Fibroblast of villous mesenchyme (primary cell): ENCODE results near the gene TRPM4. TPM values are rescaled to one million over a fixed set of nuclear protein-coding genes. Genes with fewer than 3 reads are reported as not detected.
"Not testable (repeated sequence)": the region's sequence is repeated elsewhere in the genome, so short reads cannot be mapped to it uniquely, and the experiment has no call there.

ENCODE experiments used
- DNase-seq: peaks from one replicate; pipeline ENCODE4 v3.0.0-alpha.2; 2010; ENCODE audit warnings: low read depth
- H3K4me3 ChIP-seq: 2 replicates; pipeline ENCODE4 v1.5.1; 2011; ENCODE audit warnings: low read depth, mild to moderate bottlenecking, low read length
- total RNA-seq: library from RNA; depleted of rRNA; stranded (reverse); fragments of >200 nt; gene quantifications from 2 replicates; pipeline ENCODE4 v1.2.3, GENCODE V29; 2012
- TF ChIP-seq, protein P1 (sequence below): IDR thresholded peaks from 2 replicates; pipeline ENCODE4 v1.5.1; 2012; ENCODE audit warnings: low read depth, mild to moderate bottlenecking, low read length; ENCODE audit not compliant: insufficient read depth

The TRPM4 gene
- total RNA-seq, 1 donor, result 17.3 TPM

DNA sequence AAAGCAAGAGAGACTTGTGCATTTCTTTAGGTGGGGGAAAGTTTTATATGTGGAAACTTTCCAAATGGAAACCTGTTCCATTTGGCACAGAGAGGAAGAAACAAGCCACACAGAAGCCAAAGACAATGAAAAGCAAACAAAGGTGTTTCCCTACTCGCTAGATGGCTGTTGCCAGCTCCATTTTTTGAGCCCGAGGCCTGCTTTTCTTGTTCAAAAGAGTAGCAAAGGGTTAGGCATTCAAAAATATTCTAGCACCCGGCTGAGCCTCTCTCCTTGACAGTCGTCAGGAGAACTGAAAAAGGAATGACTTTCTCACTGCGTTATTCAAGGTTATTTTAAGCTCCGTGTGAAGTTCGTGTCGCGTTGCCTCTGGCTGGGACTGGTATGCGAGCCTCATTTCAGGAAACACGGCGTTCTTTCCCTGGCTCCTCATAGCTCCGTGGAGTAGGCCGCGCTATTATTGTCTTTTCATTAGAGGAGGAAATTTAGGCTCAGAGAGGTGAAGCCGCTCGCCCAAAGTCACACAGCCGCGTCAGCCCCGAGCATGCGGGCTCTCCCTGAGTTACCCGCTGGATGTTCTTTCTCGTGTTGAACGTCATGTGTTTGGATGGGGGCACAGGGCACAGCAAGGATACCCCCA, 7.6 kb downstream of the TRPM4 start:
- TF ChIP-seq, protein P1, sequence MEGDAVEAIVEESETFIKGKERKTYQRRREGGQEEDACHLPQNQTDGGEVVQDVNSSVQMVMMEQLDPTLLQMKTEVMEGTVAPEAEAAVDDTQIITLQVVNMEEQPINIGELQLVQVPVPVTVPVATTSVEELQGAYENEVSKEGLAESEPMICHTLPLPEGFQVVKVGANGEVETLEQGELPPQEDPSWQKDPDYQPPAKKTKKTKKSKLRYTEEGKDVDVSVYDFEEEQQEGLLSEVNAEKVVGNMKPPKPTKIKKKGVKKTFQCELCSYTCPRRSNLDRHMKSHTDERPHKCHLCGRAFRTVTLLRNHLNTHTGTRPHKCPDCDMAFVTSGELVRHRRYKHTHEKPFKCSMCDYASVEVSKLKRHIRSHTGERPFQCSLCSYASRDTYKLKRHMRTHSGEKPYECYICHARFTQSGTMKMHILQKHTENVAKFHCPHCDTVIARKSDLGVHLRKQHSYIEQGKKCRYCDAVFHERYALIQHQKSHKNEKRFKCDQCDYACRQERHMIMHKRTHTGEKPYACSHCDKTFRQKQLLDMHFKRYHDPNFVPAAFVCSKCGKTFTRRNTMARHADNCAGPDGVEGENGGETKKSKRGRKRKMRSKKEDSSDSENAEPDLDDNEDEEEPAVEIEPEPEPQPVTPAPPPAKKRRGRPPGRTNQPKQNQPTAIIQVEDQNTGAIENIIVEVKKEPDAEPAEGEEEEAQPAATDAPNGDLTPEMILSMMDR, result no peak
- DNase-seq, result no peak
- H3K4me3 ChIP-seq, result no peak overlapping the region

- TF ChIP-seq, protein P1, result no peak
- DNase-seq, result no peak
- H3K4me3 ChIP-seq, result no peak overlapping the region
Measured at GRCh38 chr19:49165865-49166301, 8.3 kb downstream of the TRPM4 start.

DNA sequence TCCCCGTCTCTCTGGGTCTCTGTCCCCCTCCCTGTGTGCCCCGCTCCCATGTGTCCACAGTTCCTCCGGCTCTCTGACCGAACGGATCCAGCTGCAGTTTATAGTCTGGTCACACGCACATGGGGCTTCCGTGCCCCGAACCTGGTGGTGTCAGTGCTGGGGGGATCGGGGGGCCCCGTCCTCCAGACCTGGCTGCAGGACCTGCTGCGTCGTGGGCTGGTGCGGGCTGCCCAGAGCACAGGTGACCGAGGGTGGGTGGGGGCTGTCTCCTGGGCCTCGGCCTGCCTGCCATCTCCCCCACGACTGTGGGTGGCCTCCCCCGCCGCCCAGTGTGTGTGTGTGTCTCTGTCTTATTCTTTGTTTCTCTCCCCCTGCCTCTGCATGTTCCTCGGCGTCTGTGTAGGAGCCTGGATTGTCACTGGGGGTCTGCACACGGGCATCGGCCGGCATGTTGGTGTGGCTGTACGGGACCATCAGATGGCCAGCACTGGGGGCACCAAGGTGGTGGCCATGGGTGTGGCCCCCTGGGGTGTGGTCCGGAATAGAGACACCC, 10.3 kb downstream of the TRPM4 start:
- H3K4me3 ChIP-seq, result no peak overlapping the region
- TF ChIP-seq, protein P1, result no peak
- DNase-seq, result no peak

- no peak for DNase-seq
- H3K4me3 ChIP-seq, result no peak overlapping the region
- TF ChIP-seq, protein P1, result no peak
Measured at GRCh38 chr19:49168421-49168820, 10.8 kb downstream of the TRPM4 start.

GRCh38 chr19:49173198-49173597, 15.6 kb downstream of the TRPM4 start:
- TF ChIP-seq, protein P1, result no peak
- DNase-seq, result no peak
- H3K4me3 ChIP-seq, result no peak overlapping the region

DNA sequence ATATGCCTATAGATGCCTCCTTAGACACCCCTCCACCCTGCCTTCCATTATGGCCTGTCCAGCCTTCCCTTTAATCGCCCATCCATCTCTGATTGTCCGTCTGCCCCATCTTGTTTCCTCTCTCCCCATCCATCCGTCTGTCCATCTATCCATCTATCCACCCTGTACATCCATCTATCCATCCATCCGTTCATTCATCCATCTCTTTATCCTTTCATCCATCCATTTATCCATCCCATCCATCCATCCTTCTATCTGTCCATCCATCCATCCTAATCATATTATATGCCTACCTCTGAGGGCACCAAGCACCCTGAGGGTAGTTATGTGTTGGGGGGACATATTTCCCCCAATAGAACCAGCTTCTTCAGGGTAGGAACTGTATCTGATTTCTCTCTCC, 23.1 kb downstream of the TRPM4 start:
- TF ChIP-seq, protein P1, result no peak
- no peak for DNase-seq

DNA sequence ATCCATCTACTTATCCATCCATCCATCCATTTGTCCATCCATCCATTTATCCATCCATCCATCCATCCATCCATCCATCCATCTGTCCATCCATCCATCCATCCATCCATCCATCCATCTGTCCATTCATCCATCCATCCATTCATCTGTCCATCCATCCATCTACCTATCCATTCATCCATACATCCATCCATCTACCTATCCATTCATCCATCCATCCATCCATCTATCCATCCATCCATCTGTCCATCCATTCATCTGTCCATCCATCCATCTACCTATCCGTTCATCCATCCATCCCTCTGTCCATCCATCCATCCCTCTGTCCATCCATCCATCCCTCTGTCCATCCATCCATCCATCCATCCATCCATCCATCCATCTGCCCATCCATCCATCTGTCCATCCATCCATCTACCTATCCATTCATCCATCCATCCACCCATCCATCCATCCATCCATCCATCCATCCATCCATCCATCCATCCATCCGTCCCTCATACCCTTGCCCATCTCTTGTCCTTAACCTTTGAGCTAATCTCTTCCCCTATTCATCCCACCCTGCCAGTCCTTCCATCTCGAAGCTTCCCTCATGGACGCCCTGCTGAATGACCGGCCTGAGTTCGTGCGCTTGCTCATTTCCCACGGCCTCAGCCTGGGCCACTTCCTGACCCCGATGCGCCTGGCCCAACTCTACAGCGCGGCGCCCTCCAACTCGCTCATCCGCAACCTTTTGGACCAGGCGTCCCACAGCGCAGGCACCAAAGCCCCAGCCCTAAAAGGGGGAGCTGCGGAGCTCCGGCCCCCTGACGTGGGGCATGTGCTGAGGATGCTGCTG, 24.6 kb downstream of the TRPM4 start:
- not testable (repeated sequence) for DNase-seq, H3K4me3 ChIP-seq

More for the DNA sequence above, 23.1 kb downstream of the TRPM4 start:
- H3K4me3 ChIP-seq, result no peak overlapping the region
